ENCODE data around the gene CD63. TPM values are rescaled to one million over a fixed set of nuclear protein-coding genes. Genes with fewer than 3 reads are reported as not detected.
A peak's percentile ranks its signal among the peaks of the same experiment; 100 is the strongest.

CD63 gene
- total and polyA plus RNA-seq, 2 donors (not counting 1 experiment from before 2014, with no cell fraction given), result 2,890 to 3,424 TPM

GRCh38 chr12:55716582-55716957 lies 12.2 kb downstream of the CD63 start:
- Histone ChIP-seq H3K9me3 (ENCODE audit: control insufficient read depth, insufficient read depth, low read depth, low read length) (no peaks in the 10 kb centered on the region), H3K4me1 (ENCODE audit: control insufficient read depth, extremely low read depth, insufficient read depth, low read length) (peaks cover 66% of the 10 kb centered on the region), H3K27ac (ENCODE audit: insufficient read depth, low read length) (peak overlapping the region; percentile 90), H3K9ac (ENCODE audit: insufficient read depth, low read length) (peak overlapping the region; percentile 77), H3K36me3 (ENCODE audit: control insufficient read depth, insufficient read depth, low read length) (no peaks in the 10 kb centered on the region), H3K79me2 (ENCODE audit: control insufficient read depth, insufficient read depth, low read length) (peaks cover 4% of the 10 kb centered on the region), H3K27me3 (ENCODE audit: control insufficient read depth, insufficient read depth, low read length) (no peaks in the 10 kb centered on the region), H4K20me1 (ENCODE audit: control insufficient read depth, extremely low read depth, insufficient read depth, low read length) (no peaks in the 10 kb centered on the region), H3K4me3 (replicated peaks in 1 of 4; ENCODE audit: control extremely low read depth in 1 of 4, insufficient read depth in 1 of 4, low read depth in 3 of 4, low read length in 4 of 4) (peak overlapping the region; percentile 53 to 77 (median 66)), H3K4me2 (ENCODE audit: extremely low read depth, insufficient read depth, low read length) (peak overlapping the region; percentile 81), H2AFZ (ENCODE audit: low read length) (no peak overlapping the region)
- no peak for DNase-seq (ENCODE audit: low read depth in 2 of 2)
- no peak for TF ChIP-seq CTCF (conservative IDR thresholded peaks at IDR 0.05 in 1 of 2, IDR thresholded peaks at IDR 0.05 in 1 of 2; ENCODE audit: low read depth in 1 of 2, low read length in 2 of 2)
- no peak for TF ChIP-seq EZH2 (IDR thresholded peaks at IDR 0.05; ENCODE audit: low read length, missing control alignments)

- Histone ChIP-seq H3K4me1 (ENCODE audit: control insufficient read depth, extremely low read depth, insufficient read depth, low read length) (peaks cover 63% of the 10 kb centered on the region), H4K20me1 (ENCODE audit: control insufficient read depth, extremely low read depth, insufficient read depth, low read length) (no peaks in the 10 kb centered on the region), H3K79me2 (ENCODE audit: control insufficient read depth, insufficient read depth, low read length) (peaks cover 4% of the 10 kb centered on the region), H3K36me3 (ENCODE audit: control insufficient read depth, insufficient read depth, low read length) (no peaks in the 10 kb centered on the region), H3K9ac (ENCODE audit: insufficient read depth, low read length) (peak within 1 kb of the TSS; percentile 77), H3K4me2 (ENCODE audit: extremely low read depth, insufficient read depth, low read length) (peak within 1 kb of the TSS; percentile 81), H3K4me3 (replicated peaks in 1 of 4; ENCODE audit: control extremely low read depth in 1 of 4, insufficient read depth in 1 of 4, low read depth in 3 of 4, low read length in 4 of 4) (peak within 1 kb of the TSS; percentile 53 to 77 (median 66)), H3K9me3 (ENCODE audit: control insufficient read depth, insufficient read depth, low read depth, low read length) (no peaks in the 10 kb centered on the region), H3K27me3 (ENCODE audit: control insufficient read depth, insufficient read depth, low read length) (no peaks in the 10 kb centered on the region), H2AFZ (ENCODE audit: low read length) (peak within 1 kb of the TSS; percentile 63), H3K27ac (ENCODE audit: insufficient read depth, low read length) (peak within 1 kb of the TSS; percentile 90)
- peak; percentile 90 to 96 for DNase-seq (ENCODE audit: low read depth in 2 of 2)
- TF ChIP-seq EZH2 (IDR thresholded peaks at IDR 0.05; ENCODE audit: low read length, missing control alignments) (no peak), CTCF (conservative IDR thresholded peaks at IDR 0.05 in 1 of 2, IDR thresholded peaks at IDR 0.05 in 1 of 2; ENCODE audit: low read depth in 1 of 2, low read length in 2 of 2) (no peak)
Observed at GRCh38 chr12:55715833-55716581, 12.8 kb downstream of the CD63 start, which contains the start of gene BLOC1S1. BLOC1S1 (plus strand) TSS chr12:55716046; CDS start chr12:55716052, 6 bp downstream.

- H3K36me3 ChIP-seq (ENCODE audit: control insufficient read depth, insufficient read depth, low read length), result no peaks in the 10 kb centered on the region
- no peaks in the 10 kb centered on the region for H4K20me1 ChIP-seq (ENCODE audit: control insufficient read depth, extremely low read depth, insufficient read depth, low read length)
- H3K27me3 ChIP-seq (ENCODE audit: control insufficient read depth, insufficient read depth, low read length), result no peaks in the 10 kb centered on the region
- peaks cover 4% of the 10 kb centered on the region for H3K79me2 ChIP-seq (ENCODE audit: control insufficient read depth, insufficient read depth, low read length)
- no peak overlapping the region for H3K9ac ChIP-seq (ENCODE audit: insufficient read depth, low read length)
- H3K4me2 ChIP-seq (ENCODE audit: extremely low read depth, insufficient read depth, low read length), result peak overlapping the region; percentile 81
- peak overlapping the region; percentile 90 for H3K27ac ChIP-seq (ENCODE audit: insufficient read depth, low read length)
- DNase-seq (ENCODE audit: low read depth in 2 of 2), result peak in 1 of 2 donors; percentile 66
- peaks cover 58% of the 10 kb centered on the region for H3K4me1 ChIP-seq (ENCODE audit: control insufficient read depth, extremely low read depth, insufficient read depth, low read length)
- H2AFZ ChIP-seq (ENCODE audit: low read length), result peak overlapping the region; percentile 63
- TF ChIP-seq CTCF (conservative IDR thresholded peaks at IDR 0.05 in 1 of 2, IDR thresholded peaks at IDR 0.05 in 1 of 2; ENCODE audit: low read depth in 1 of 2, low read length in 2 of 2) (no peak), EZH2 (IDR thresholded peaks at IDR 0.05; ENCODE audit: low read length, missing control alignments) (no peak)
- no peaks in the 10 kb centered on the region for H3K9me3 ChIP-seq (ENCODE audit: control insufficient read depth, insufficient read depth, low read depth, low read length)
- peak overlapping the region; percentile 53 to 77 (median 66) for H3K4me3 ChIP-seq (replicated peaks in 1 of 4; ENCODE audit: control extremely low read depth in 1 of 4, insufficient read depth in 1 of 4, low read depth in 3 of 4, low read length in 4 of 4)
Observed at GRCh38 chr12:55715169-55715764, 13.5 kb downstream of the CD63 start.
